OCI-LY1 (cell line): ENCODE measurements around the gene QRICH1.

Experiments
- H2AFZ ChIP-seq: fragments of 200-600 bp; sonication (generic), shearing (Covaris generic); 2 replicates; pipeline ENCODE4 v1.6.0; 2014; ENCODE audit warnings: antibody characterized with exemption, mild to moderate bottlenecking, low read length
- H3F3A ChIP-seq: fragments of 200-600 bp; sonication (generic), shearing (Covaris generic); 2 replicates; pipeline ENCODE4 v1.6.0; 2014; ENCODE audit warnings: mild to moderate bottlenecking, antibody characterized with exemption, low read length, moderate library complexity; ENCODE audit not compliant: insufficient read depth
- H3K27ac ChIP-seq: fragments of 200-600 bp; sonication (generic); 2 replicates; pipeline ENCODE4 v1.5.1; 2014; ENCODE audit warnings: low read length, mixed run types, mild to moderate bottlenecking, low read depth; ENCODE audit not compliant: poor library complexity, severe bottlenecking
- H3K27me3 ChIP-seq: fragments of 200-600 bp; sonication (generic); 2 replicates; pipeline ENCODE4 v1.6.0; 2014; ENCODE audit warnings: antibody characterized with exemption, mild to moderate bottlenecking, low read length, moderate library complexity; ENCODE audit not compliant: insufficient read depth
- H3K36me3 ChIP-seq: fragments of 200-600 bp; sonication (generic); 2 replicates; pipeline ENCODE4 v1.6.1; 2014; ENCODE audit warnings: mild to moderate bottlenecking, antibody characterized with exemption, low read length, moderate library complexity, mixed read lengths; ENCODE audit not compliant: insufficient read depth
- H3K4me1 ChIP-seq: fragments of 200-600 bp; sonication (generic); 2 replicates; pipeline ENCODE4 v1.5.1; 2014; ENCODE audit warnings: mild to moderate bottlenecking, low read length, moderate library complexity; ENCODE audit not compliant: insufficient read depth, severe bottlenecking
- H3K4me2 ChIP-seq: fragments of 200-600 bp; sonication (generic), shearing (Covaris generic); 2 replicates; pipeline ENCODE4 v1.6.1; 2014; ENCODE audit warnings: low read length
- H3K4me3 ChIP-seq: fragments of 200-600 bp; sonication (generic); 2 replicates; pipeline ENCODE4 v1.5.1; 2014; ENCODE audit warnings: low read length, low read depth, mild to moderate bottlenecking, mixed read lengths; ENCODE audit not compliant: poor library complexity, severe bottlenecking
- H3K79me2 ChIP-seq: fragments of 200-600 bp; shearing (Covaris generic); 2 replicates; pipeline ENCODE4 v1.6.1; 2016; ENCODE audit warnings: mixed run types, low read length, mixed read lengths; ENCODE audit not compliant: insufficient read depth
- H3K9ac ChIP-seq: fragments of 200-600 bp; sonication (generic), shearing (Covaris generic); 2 replicates; pipeline ENCODE4 v1.6.1; 2014; ENCODE audit warnings: mild to moderate bottlenecking, low read length, mixed read lengths
- H3K9me2 ChIP-seq: fragments of 200-600 bp; sonication (generic), shearing (Covaris generic); 2 replicates; pipeline ENCODE4 v1.6.1; 2014; ENCODE audit warnings: low read depth, mild to moderate bottlenecking, low read length, mixed read lengths
- H3K9me3 ChIP-seq: fragments of 200-600 bp; shearing (Covaris generic); 2 replicates; pipeline ENCODE4 v1.6.1; 2014; ENCODE audit warnings: low read length, mixed read lengths
- H4K20me1 ChIP-seq: fragments of 200-600 bp; sonication (generic), shearing (Covaris generic); 2 replicates; pipeline ENCODE4 v1.6.0; 2016; ENCODE audit warnings: mild to moderate bottlenecking, low read length; ENCODE audit not compliant: insufficient read depth
- CTCF ChIP-seq: fragments of 200-600 bp; sonication (generic), shearing (Covaris generic); IDR thresholded peaks from 2 replicates; pipeline ENCODE4 v1.5.1; 2017; ENCODE audit warnings: mild to moderate bottlenecking, antibody characterized with exemption, low read length, moderate library complexity, mixed read lengths
- EZH2 ChIP-seq: fragments of 200-600 bp; sonication (generic), shearing (Covaris generic); IDR thresholded peaks from 2 replicates; pipeline ENCODE4 v1.8.0; 2017; ENCODE audit warnings: borderline replicate concordance, mixed run types, mild to moderate bottlenecking, antibody characterized with exemption, low read length, moderate library complexity, mixed read lengths

QRICH1 gene

DNA sequence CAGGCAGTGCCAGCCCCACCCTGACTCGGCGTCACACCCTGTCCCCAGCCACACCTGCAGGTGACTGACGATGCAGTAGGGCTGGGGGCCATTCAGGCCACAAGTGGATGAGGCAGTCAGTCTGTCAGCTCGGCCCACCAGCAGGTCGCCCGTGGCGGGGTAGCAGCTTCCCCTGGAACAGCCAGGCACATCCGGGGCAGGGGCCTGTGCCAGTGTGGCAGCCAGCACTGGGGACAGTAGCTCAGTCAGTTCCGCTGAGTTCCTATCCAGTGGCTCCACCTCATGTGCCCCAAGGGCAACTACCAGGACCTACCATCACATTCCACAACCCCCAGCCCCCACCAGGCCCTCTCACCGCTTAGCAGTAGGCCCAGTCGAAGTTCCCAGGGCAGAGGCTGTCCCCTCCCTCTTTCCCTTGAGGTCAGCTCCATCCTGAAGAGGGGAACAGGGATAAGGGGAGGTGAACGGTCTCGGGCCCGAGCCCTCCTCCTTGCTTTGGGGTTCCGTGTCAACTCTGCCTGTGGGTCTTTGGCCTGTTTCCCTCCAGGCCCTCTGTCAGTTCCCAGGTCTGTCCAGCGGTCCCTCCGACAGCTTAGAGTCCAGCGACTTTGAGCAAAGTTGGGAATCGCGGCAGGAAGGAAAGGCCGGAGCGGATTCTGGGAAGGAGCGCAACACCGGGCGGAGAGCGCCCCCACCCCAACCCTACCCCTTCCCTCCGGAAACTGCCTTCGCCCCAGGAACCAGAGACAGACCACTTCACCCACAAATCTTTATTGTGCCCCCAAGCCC is 38.8 kb upstream of the QRICH1 start, which contains the start of gene LAMB2:
Gene LAMB2 (minus strand): TSS at position 614 of the 789 bp plus-strand sequence. CDS start 183 bp downstream, at position 431.
- H3K9me3 ChIP-seq, result no peaks in the 10 kb centered on the region

GRCh38 chr3:49132073-49132436 is 38.2 kb upstream of the QRICH1 start:
- no peaks in the 10 kb centered on the region for H3K4me1 ChIP-seq
- no peaks in the 10 kb centered on the region for H3K9me2 ChIP-seq
- no peak overlapping the region for H3K4me3 ChIP-seq
- H3K4me2 ChIP-seq, result no peak overlapping the region
- no peaks in the 10 kb centered on the region for H3K79me2 ChIP-seq
- no peaks in the 10 kb centered on the region for H4K20me1 ChIP-seq
- H3K9me3 ChIP-seq, result no peaks in the 10 kb centered on the region
- H3F3A ChIP-seq, result no peaks in the 10 kb centered on the region
- no peak overlapping the region for H3K9ac ChIP-seq
- H2AFZ ChIP-seq, result no peak overlapping the region
- peaks cover 4% of the 10 kb centered on the region; the same call in 1 of the 2 replicates for H3K27me3 ChIP-seq
- no peak overlapping the region for H3K27ac ChIP-seq
- no peaks in the 10 kb centered on the region for H3K36me3 ChIP-seq
- no peak for TF ChIP-seq CTCF
- no peak for TF ChIP-seq EZH2

More for the DNA sequence above, 38.8 kb upstream of the QRICH1 start, which contains the start of gene LAMB2:
- peaks cover 4% of the 10 kb centered on the region; the same call in 1 of the 2 replicates for H3K27me3 ChIP-seq
- no peak for TF ChIP-seq CTCF
- TF ChIP-seq EZH2, result no peak
- H2AFZ ChIP-seq, result no peak within 1 kb of the TSS
- H3K9ac ChIP-seq, result no peak within 1 kb of the TSS
- no peaks in the 10 kb centered on the region for H3K36me3 ChIP-seq
- H3K9me2 ChIP-seq, result no peaks in the 10 kb centered on the region
- H3K27ac ChIP-seq, result no peak within 1 kb of the TSS
- H3F3A ChIP-seq, result no peaks in the 10 kb centered on the region
- H3K4me3 ChIP-seq, result no peak within 1 kb of the TSS
- H4K20me1 ChIP-seq, result no peaks in the 10 kb centered on the region
- no peaks in the 10 kb centered on the region for H3K4me1 ChIP-seq
- H3K4me2 ChIP-seq, result no peak within 1 kb of the TSS
- H3K79me2 ChIP-seq, result no peaks in the 10 kb centered on the region

- H3K27ac ChIP-seq, result no peak overlapping the region
- no peak overlapping the region for H2AFZ ChIP-seq
- H3K9me3 ChIP-seq, result no peaks in the 10 kb centered on the region
- no peaks in the 10 kb centered on the region for H4K20me1 ChIP-seq
- TF ChIP-seq CTCF (no peak), EZH2 (no peak)
- H3K27me3 ChIP-seq, result peaks cover 4% of the 10 kb centered on the region; the same call in 1 of the 2 replicates
- no peaks in the 10 kb centered on the region for H3K9me2 ChIP-seq
- H3K4me2 ChIP-seq, result no peak overlapping the region
- no peaks in the 10 kb centered on the region for H3F3A ChIP-seq
- no peaks in the 10 kb centered on the region for H3K4me1 ChIP-seq
- H3K79me2 ChIP-seq, result no peaks in the 10 kb centered on the region
- no peak overlapping the region for H3K4me3 ChIP-seq
- H3K36me3 ChIP-seq, result no peaks in the 10 kb centered on the region
- no peak overlapping the region for H3K9ac ChIP-seq
Measured at GRCh38 chr3:49131576-49131975, 37.7 kb upstream of the QRICH1 start.
